ENCODE data around the gene UBN2.
"Not testable (repeated sequence)": the region's sequence is repeated elsewhere in the genome, so short reads cannot be mapped to it uniquely, and the experiment has no call there.

DNA sequence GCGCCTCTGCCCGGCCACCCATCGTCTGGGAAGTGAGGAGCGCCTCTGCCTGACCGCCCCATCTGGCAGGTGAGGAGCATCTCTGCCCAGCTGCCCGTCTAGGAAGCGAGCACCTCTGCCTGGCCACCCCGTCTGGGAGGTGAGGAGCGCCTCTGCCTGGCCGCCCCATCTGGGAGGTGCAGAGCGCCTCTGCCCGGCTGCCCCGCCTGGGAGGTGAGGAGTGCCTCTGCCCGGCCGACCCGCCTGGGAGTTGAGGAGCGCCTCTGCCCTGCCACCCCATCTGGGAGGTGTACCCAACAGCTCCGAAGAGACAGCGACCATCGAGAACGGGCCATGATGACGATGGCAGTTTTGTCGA is 4.9 kb upstream of the UBN2 start:
- TF ChIP-seq, protein P1, sequence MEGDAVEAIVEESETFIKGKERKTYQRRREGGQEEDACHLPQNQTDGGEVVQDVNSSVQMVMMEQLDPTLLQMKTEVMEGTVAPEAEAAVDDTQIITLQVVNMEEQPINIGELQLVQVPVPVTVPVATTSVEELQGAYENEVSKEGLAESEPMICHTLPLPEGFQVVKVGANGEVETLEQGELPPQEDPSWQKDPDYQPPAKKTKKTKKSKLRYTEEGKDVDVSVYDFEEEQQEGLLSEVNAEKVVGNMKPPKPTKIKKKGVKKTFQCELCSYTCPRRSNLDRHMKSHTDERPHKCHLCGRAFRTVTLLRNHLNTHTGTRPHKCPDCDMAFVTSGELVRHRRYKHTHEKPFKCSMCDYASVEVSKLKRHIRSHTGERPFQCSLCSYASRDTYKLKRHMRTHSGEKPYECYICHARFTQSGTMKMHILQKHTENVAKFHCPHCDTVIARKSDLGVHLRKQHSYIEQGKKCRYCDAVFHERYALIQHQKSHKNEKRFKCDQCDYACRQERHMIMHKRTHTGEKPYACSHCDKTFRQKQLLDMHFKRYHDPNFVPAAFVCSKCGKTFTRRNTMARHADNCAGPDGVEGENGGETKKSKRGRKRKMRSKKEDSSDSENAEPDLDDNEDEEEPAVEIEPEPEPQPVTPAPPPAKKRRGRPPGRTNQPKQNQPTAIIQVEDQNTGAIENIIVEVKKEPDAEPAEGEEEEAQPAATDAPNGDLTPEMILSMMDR (IDR thresholded peaks at IDR 0.05; ENCODE audit: insufficient read depth, low read length): not testable (repeated sequence)
- TF ChIP-seq POLR2AphosphoS5 (IDR thresholded peaks at IDR 0.05; ENCODE audit: low read depth): not testable (repeated sequence)

Data from HL-60 (cell line).